GM23338 (cell line): ENCODE results near the gene PANK1. TPM values are rescaled to one million over a fixed set of nuclear protein-coding genes. Genes with fewer than 3 reads are reported as not detected.

Experiments used
- ATAC-seq: fragments of 200-7000 bp; cut with Tn5 transposase; 3 replicates; pipeline ENCODE4 v1.9.1; 2020
- DNase-seq: peaks from one replicate; pipeline ENCODE4 v3.0.0-alpha.2; 2015; ENCODE audit warnings: low spot score
- H2AFZ ChIP-seq: fragments of 200-600 bp; sonication (generic); 2 replicates; pipeline ENCODE4 v1.8.0; 2016; ENCODE audit warnings: antibody characterized with exemption, mild to moderate bottlenecking, moderate library complexity
- H3F3A ChIP-seq: fragments of 200-600 bp; sonication (generic); replicated peaks from 2 replicates; pipeline ENCODE4 v1.8.0; 2017; ENCODE audit warnings: antibody characterized with exemption, mixed run types, low read depth
- H3K27ac ChIP-seq: fragments of 200-600 bp; sonication (generic); 2 replicates; pipeline ENCODE4 v1.6.1; 2016; ENCODE audit warnings: low read depth
- H3K27me3 ChIP-seq: fragments of 200-600 bp; sonication (generic); 2 replicates; pipeline ENCODE4 v1.8.0; 2016; ENCODE audit warnings: mild to moderate bottlenecking, mixed run types, moderate library complexity; ENCODE audit not compliant: insufficient read depth
- H3K36me3 ChIP-seq: fragments of 200-600 bp; sonication (generic); 2 replicates; pipeline ENCODE4 v1.8.0; 2016; ENCODE audit warnings: mild to moderate bottlenecking; ENCODE audit not compliant: insufficient read depth
- H3K4me1 ChIP-seq: fragments of 200-600 bp; sonication (generic); 2 replicates; pipeline ENCODE4 v1.8.0; 2016; ENCODE audit warnings: mild to moderate bottlenecking, moderate library complexity; ENCODE audit not compliant: insufficient read depth
- H3K4me2 ChIP-seq: fragments of 200-600 bp; sonication (generic); 2 replicates; pipeline ENCODE4 v1.7.1; 2017; ENCODE audit warnings: mixed run types
- H3K4me3 ChIP-seq: fragments of 200-600 bp; sonication (generic); 2 replicates; pipeline ENCODE4 v1.6.1; 2016; ENCODE audit warnings: mixed run types
- H3K79me2 ChIP-seq: fragments of 200-600 bp; sonication (generic); replicated peaks from 2 replicates; pipeline ENCODE4 v1.8.0; 2017; ENCODE audit warnings: mild to moderate bottlenecking; ENCODE audit not compliant: insufficient read depth
- H3K9me2 ChIP-seq: fragments of 200-600 bp; sonication (generic); 2 replicates; pipeline ENCODE4 v1.8.0; 2017; ENCODE audit not compliant: insufficient read depth
- H4K20me1 ChIP-seq: fragments of 200-600 bp; sonication (generic); replicated peaks from 2 replicates; pipeline ENCODE4 v1.8.0; 2017; ENCODE audit warnings: mild to moderate bottlenecking; ENCODE audit not compliant: insufficient read depth
- H3K27ac Mint-ChIP-seq: 2 replicates; pipeline ENCODE4 v1.8.0; 2020; ENCODE audit warnings: inconsistent platforms, mild to moderate bottlenecking, moderate library complexity, mixed read lengths
- H3K27me3 Mint-ChIP-seq: 3 replicates; pipeline ENCODE4 v1.8.0; 2022; ENCODE audit warnings: low read depth, mild to moderate bottlenecking, moderate library complexity, mixed read lengths, inconsistent platforms; ENCODE audit not compliant: insufficient read depth, poor library complexity
- H3K36me3 Mint-ChIP-seq: 3 replicates; pipeline ENCODE4 v1.8.0; 2021; ENCODE audit warnings: low read depth, mild to moderate bottlenecking, inconsistent platforms, moderate library complexity, mixed read lengths
- H3K4me1 Mint-ChIP-seq: 3 replicates; pipeline ENCODE4 v1.8.0; 2020; ENCODE audit warnings: mild to moderate bottlenecking, inconsistent platforms, mixed read lengths
- H3K4me3 Mint-ChIP-seq: 3 replicates; pipeline ENCODE4 v1.8.0; 2021; ENCODE audit warnings: moderate library complexity, mild to moderate bottlenecking, inconsistent platforms, mixed read lengths
- H3K9me3 Mint-ChIP-seq: 3 replicates; pipeline ENCODE4 v1.8.0; 2020; ENCODE audit warnings: moderate library complexity, mild to moderate bottlenecking, inconsistent platforms, mixed read lengths
- CREB1 ChIP-seq: fragments of 250-450 bp; sonication (Bioruptor Pico); IDR thresholded peaks from 2 replicates; pipeline ENCODE4 v1.5.0; 2020; ENCODE audit warnings: low read depth, mild to moderate bottlenecking, moderate library complexity
- EZH2 ChIP-seq: fragments of 200-600 bp; sonication (generic); IDR thresholded peaks from one replicate; pipeline ENCODE4 v1.8.0; 2017; ENCODE audit warnings: antibody characterized with exemption, mild to moderate bottlenecking, low read depth; ENCODE audit not compliant: unreplicated experiment
- EZH2phosphoT487 ChIP-seq: fragments of 200-600 bp; sonication (generic); IDR thresholded peaks from one replicate; pipeline ENCODE4 v1.8.1; 2018; ENCODE audit warnings: antibody characterized with exemption; ENCODE audit not compliant: unreplicated experiment
- NANOG ChIP-seq: IDR thresholded peaks from 2 replicates; pipeline ENCODE4 v1.6.1; 2016; ENCODE audit warnings: antibody characterized with exemption, borderline replicate concordance
- POLR2AphosphoS5 ChIP-seq: IDR thresholded peaks from 2 replicates; pipeline ENCODE4 v1.6.1; 2016; ENCODE audit warnings: antibody characterized with exemption, low read depth
- STAT1 ChIP-seq: IDR thresholded peaks from one replicate; pipeline ENCODE4 v1.6.1; 2016; ENCODE audit warnings: antibody characterized with exemption; ENCODE audit not compliant: unreplicated experiment
- ZNF331 ChIP-seq: fragments of 250-450 bp; sonication (Bioruptor Pico); IDR thresholded peaks from 2 replicates; pipeline ENCODE4 v1.5.0; 2020; ENCODE audit warnings: low read depth, mild to moderate bottlenecking, moderate library complexity
- polyA plus RNA-seq: library from polyadenylated mRNA; unstranded; fragments of >200 nt; fragmentation: Nextera tagmentation; extraction: Ambion mirVana; gene quantifications from 2 replicates; pipeline ENCODE4 v1.2.1, GENCODE V29; 2016
- total RNA-seq: library from RNA; depleted of rRNA; stranded (reverse); fragments of >200 nt; shearing (Covaris generic); gene quantifications from 2 replicates; pipeline ENCODE4 v1.2.3, GENCODE V29; 2014
- TF ChIP-seq, protein P1 (sequence below): IDR thresholded peaks from 2 replicates; pipeline ENCODE4 v1.6.1; 2016; ENCODE audit warnings: antibody characterized with exemption
- TF ChIP-seq, protein P2 (sequence below), 2 experiments: fragments of 200-600 bp in 1 of 2; sonication (generic) in 1 of 2; conservative IDR thresholded peaks; 2 replicates each; pipeline versions ENCODE4 v1.5.1 to v1.6.1; 2016 to 2017; ENCODE audit warnings: antibody characterized with exemption in 2 of 2, low read depth in 2 of 2, mild to moderate bottlenecking in 2 of 2, moderate library complexity in 1 of 2
- TF ChIP-seq, protein P3 (sequence below): IDR thresholded peaks from one replicate; pipeline ENCODE4 v1.6.1; 2018; ENCODE audit warnings: antibody characterized with exemption; ENCODE audit not compliant: unreplicated experiment

The PANK1 gene
- total and polyA plus RNA-seq, 2 experiments from 2014 or later, result 15.2 to 44.7 TPM

DNA sequence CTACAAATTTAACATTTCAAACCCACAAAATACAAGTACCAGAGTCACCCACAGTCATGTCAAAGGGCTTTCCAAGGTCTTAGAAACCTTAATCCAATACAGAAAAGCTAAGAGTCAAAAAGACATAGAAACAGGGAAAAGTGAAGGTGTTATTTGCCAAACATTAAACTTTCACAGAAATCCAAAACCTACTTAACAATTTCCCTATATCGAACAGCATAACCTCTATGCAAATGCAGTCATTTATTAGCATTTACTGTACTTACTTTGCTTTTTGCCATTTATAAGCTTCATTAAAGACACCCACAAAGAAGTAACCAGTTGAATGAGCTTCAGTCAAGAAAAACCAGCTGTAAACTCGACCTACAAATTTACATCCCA lies 1.6 kb downstream of the PANK1 start (continued):
- TF ChIP-seq, protein P1, sequence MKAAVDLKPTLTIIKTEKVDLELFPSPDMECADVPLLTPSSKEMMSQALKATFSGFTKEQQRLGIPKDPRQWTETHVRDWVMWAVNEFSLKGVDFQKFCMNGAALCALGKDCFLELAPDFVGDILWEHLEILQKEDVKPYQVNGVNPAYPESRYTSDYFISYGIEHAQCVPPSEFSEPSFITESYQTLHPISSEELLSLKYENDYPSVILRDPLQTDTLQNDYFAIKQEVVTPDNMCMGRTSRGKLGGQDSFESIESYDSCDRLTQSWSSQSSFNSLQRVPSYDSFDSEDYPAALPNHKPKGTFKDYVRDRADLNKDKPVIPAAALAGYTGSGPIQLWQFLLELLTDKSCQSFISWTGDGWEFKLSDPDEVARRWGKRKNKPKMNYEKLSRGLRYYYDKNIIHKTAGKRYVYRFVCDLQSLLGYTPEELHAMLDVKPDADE, result no peak

DNA sequence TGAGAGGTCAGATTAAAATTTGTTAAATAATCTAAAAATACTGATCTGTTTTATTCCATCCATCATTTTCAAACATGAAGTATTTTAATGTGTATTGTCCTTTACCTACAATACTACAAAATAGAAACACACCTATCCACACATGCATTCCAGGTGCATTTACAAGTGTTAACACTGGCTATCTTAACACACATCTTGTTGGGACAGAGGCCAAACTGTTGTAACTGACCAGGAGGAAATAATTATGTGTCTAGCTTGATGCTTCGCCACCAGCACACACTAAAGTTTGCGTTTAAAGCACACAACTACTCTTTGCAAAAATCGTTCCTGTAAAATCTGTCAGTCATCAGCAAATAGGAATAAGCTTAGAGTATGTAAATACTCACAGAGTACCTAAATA lies 2.8 kb downstream of the PANK1 start:
- ATAC-seq, result no peak
- H3K36me3 Mint-ChIP-seq, result peaks cover 11% of the 10 kb centered on the region
- no peaks in the 10 kb centered on the region for H3K9me3 Mint-ChIP-seq
- Histone ChIP-seq H3K4me1 (peaks cover 29% of the 10 kb centered on the region), H3F3A (no peaks in the 10 kb centered on the region), H4K20me1 (peaks cover 29% of the 10 kb centered on the region; the same call in 1 of the 2 replicates), H3K4me2 (peak overlapping the region; percentile 74), H3K27ac (0 out of 2 replicates have a peak overlapping the region, but pooled peaks have one; percentile 3), H3K79me2 (peaks cover 68% of the 10 kb centered on the region), H2AFZ (no peak overlapping the region), H3K27me3 (no peaks in the 10 kb centered on the region), H3K4me3 (peak overlapping the region; percentile 59), H3K9me2 (no peaks in the 10 kb centered on the region), H3K36me3 (no peaks in the 10 kb centered on the region; the same call in 1 of the 2 replicates)
- peaks cover 34% of the 10 kb centered on the region for H3K4me1 Mint-ChIP-seq
- DNase-seq, result no peak
- no peak overlapping the region; the same call in 2 of the 3 replicates for H3K4me3 Mint-ChIP-seq
- peaks cover 4% of the 10 kb centered on the region for H3K27me3 Mint-ChIP-seq
- TF ChIP-seq, protein P2, sequence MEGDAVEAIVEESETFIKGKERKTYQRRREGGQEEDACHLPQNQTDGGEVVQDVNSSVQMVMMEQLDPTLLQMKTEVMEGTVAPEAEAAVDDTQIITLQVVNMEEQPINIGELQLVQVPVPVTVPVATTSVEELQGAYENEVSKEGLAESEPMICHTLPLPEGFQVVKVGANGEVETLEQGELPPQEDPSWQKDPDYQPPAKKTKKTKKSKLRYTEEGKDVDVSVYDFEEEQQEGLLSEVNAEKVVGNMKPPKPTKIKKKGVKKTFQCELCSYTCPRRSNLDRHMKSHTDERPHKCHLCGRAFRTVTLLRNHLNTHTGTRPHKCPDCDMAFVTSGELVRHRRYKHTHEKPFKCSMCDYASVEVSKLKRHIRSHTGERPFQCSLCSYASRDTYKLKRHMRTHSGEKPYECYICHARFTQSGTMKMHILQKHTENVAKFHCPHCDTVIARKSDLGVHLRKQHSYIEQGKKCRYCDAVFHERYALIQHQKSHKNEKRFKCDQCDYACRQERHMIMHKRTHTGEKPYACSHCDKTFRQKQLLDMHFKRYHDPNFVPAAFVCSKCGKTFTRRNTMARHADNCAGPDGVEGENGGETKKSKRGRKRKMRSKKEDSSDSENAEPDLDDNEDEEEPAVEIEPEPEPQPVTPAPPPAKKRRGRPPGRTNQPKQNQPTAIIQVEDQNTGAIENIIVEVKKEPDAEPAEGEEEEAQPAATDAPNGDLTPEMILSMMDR (conservative IDR thresholded peaks at IDR 0.05; ENCODE audit: low read depth in 2 of 2), result no peak
- TF ChIP-seq EZH2 (no peak), ZNF331 (CRISPR knock-in tag) (no peak), POLR2AphosphoS5 (no peak)
- no peak overlapping the region for H3K27ac Mint-ChIP-seq

DNA sequence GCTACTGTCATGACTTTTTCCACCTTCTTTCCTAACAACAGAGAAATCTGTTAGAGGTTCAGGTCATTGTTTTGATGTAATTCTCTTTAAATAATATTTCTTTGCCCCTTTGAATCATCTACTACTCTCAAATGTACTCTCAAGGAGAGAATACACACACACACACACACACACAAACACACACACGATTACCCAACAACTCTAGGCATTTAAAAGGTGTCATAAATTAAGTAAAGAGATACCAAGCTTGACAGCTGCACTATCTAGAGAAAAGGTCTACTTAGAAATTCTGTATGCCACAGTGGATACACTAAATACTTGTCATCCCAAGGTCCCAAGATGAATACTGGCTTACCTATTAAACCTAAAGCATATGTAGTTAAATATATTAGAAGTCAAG lies 4.8 kb downstream of the PANK1 start:
- Histone ChIP-seq H3K9me2 (no peaks in the 10 kb centered on the region), H2AFZ (no peak overlapping the region), H3F3A (no peaks in the 10 kb centered on the region), H3K36me3 (no peaks in the 10 kb centered on the region; the same call in 1 of the 2 replicates), H3K27ac (no peak overlapping the region), H3K4me2 (no peak overlapping the region), H3K79me2 (peaks cover 85% of the 10 kb centered on the region), H3K27me3 (no peaks in the 10 kb centered on the region), H4K20me1 (peaks cover 33% of the 10 kb centered on the region), H3K4me3 (no peak overlapping the region), H3K4me1 (peaks cover 12% of the 10 kb centered on the region)
- Mint-ChIP-seq H3K4me1 (peaks cover 17% of the 10 kb centered on the region; the same call in 2 of the 3 replicates), H3K4me3 (no peak overlapping the region), H3K9me3 (no peaks in the 10 kb centered on the region), H3K27me3 (peaks cover 6% of the 10 kb centered on the region), H3K36me3 (peaks cover 18% of the 10 kb centered on the region), H3K27ac (no peak overlapping the region)
- ATAC-seq (no peak), DNase-seq (no peak)
- TF ChIP-seq, protein P3, sequence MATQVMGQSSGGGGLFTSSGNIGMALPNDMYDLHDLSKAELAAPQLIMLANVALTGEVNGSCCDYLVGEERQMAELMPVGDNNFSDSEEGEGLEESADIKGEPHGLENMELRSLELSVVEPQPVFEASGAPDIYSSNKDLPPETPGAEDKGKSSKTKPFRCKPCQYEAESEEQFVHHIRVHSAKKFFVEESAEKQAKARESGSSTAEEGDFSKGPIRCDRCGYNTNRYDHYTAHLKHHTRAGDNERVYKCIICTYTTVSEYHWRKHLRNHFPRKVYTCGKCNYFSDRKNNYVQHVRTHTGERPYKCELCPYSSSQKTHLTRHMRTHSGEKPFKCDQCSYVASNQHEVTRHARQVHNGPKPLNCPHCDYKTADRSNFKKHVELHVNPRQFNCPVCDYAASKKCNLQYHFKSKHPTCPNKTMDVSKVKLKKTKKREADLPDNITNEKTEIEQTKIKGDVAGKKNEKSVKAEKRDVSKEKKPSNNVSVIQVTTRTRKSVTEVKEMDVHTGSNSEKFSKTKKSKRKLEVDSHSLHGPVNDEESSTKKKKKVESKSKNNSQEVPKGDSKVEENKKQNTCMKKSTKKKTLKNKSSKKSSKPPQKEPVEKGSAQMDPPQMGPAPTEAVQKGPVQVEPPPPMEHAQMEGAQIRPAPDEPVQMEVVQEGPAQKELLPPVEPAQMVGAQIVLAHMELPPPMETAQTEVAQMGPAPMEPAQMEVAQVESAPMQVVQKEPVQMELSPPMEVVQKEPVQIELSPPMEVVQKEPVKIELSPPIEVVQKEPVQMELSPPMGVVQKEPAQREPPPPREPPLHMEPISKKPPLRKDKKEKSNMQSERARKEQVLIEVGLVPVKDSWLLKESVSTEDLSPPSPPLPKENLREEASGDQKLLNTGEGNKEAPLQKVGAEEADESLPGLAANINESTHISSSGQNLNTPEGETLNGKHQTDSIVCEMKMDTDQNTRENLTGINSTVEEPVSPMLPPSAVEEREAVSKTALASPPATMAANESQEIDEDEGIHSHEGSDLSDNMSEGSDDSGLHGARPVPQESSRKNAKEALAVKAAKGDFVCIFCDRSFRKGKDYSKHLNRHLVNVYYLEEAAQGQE, result no peak
- no peak for TF ChIP-seq CREB1
- TF ChIP-seq EZH2, result no peak
- TF ChIP-seq EZH2phosphoT487, result no peak
- TF ChIP-seq, protein P1, result no peak
- no peak for TF ChIP-seq NANOG
- no peak for TF ChIP-seq ZNF331 (CRISPR knock-in tag)
- TF ChIP-seq, protein P2 (conservative IDR thresholded peaks at IDR 0.05; ENCODE audit: low read depth in 2 of 2), result no peak
- no peak for TF ChIP-seq POLR2AphosphoS5
- TF ChIP-seq STAT1, result no peak
